Neuron (in vitro differentiated cells): ENCODE data around the gene SMYD4.
"Not testable (repeated sequence)": the region's sequence is repeated elsewhere in the genome, so short reads cannot be mapped to it uniquely, and the experiment has no call there.

Source experiments
- H2AFZ ChIP-seq: one replicate; pipeline ENCODE4 v1.6.1; 2013; ENCODE audit warnings: low read depth, mild to moderate bottlenecking, inconsistent platforms, low read length, moderate library complexity
- H3K27me3 ChIP-seq: one replicate; pipeline ENCODE4 v1.6.1; 2013; ENCODE audit warnings: low read length; ENCODE audit not compliant: insufficient read depth
- H3K36me3 ChIP-seq: one replicate; pipeline ENCODE4 v1.6.1; 2013; ENCODE audit warnings: low read length; ENCODE audit not compliant: insufficient read depth
- H3K4me1 ChIP-seq: one replicate; pipeline ENCODE4 v1.6.1; 2013; ENCODE audit warnings: low read length; ENCODE audit not compliant: insufficient read depth
- H3K4me3 ChIP-seq: 2 replicates; pipeline ENCODE4 v1.5.1; 2013; ENCODE audit warnings: mild to moderate bottlenecking, low read length, moderate library complexity
- H3K9me3 ChIP-seq: one replicate; pipeline ENCODE4 v1.6.1; 2013; ENCODE audit warnings: low read length

Gene SMYD4

GRCh38 chr17:1809815-1810214, 19.9 kb downstream of the SMYD4 start:
- not testable (repeated sequence) for H3K4me1 ChIP-seq, H3K27me3 ChIP-seq, H3K4me3 ChIP-seq, H2AFZ ChIP-seq, H3K9me3 ChIP-seq
- H3K36me3 ChIP-seq: peaks cover 20% of the 10 kb centered on the region

GRCh38 chr17:1808644-1809043, 21.1 kb downstream of the SMYD4 start:
- peaks cover 27% of the 10 kb centered on the region for H3K36me3 ChIP-seq
- H2AFZ ChIP-seq: no peak overlapping the region
- no peaks in the 10 kb centered on the region for H3K9me3 ChIP-seq

GRCh38 chr17:1807890-1808289, 21.8 kb downstream of the SMYD4 start:
- H2AFZ ChIP-seq: no peak overlapping the region
- H3K4me3 ChIP-seq: no peak overlapping the region
- no peaks in the 10 kb centered on the region for H3K9me3 ChIP-seq
- H3K27me3 ChIP-seq: no peaks in the 10 kb centered on the region
- peaks cover 31% of the 10 kb centered on the region for H3K36me3 ChIP-seq
- no peaks in the 10 kb centered on the region for H3K4me1 ChIP-seq

More at GRCh38 chr17:1808644-1809043, 21.1 kb downstream of the SMYD4 start:
- Histone ChIP-seq H3K4me3 (no peak overlapping the region), H3K27me3 (no peaks in the 10 kb centered on the region), H3K4me1 (no peaks in the 10 kb centered on the region)

- no peak overlapping the region for H3K4me3 ChIP-seq
- H2AFZ ChIP-seq: no peak overlapping the region
- H3K4me1 ChIP-seq: no peaks in the 10 kb centered on the region
- H3K27me3 ChIP-seq: no peaks in the 10 kb centered on the region
- peaks cover 45% of the 10 kb centered on the region for H3K36me3 ChIP-seq
- H3K9me3 ChIP-seq: no peaks in the 10 kb centered on the region
Measured at GRCh38 chr17:1803280-1803679, 26.4 kb downstream of the SMYD4 start.

GRCh38 chr17:1802429-1802828, 27.3 kb downstream of the SMYD4 start:
- H3K36me3 ChIP-seq: peaks cover 45% of the 10 kb centered on the region

GRCh38 chr17:1800712-1801111, 29.0 kb downstream of the SMYD4 start:
- Histone ChIP-seq H3K4me3 (no peak overlapping the region), H2AFZ (no peak overlapping the region), H3K4me1 (no peaks in the 10 kb centered on the region), H3K9me3 (no peaks in the 10 kb centered on the region), H3K36me3 (peaks cover 51% of the 10 kb centered on the region), H3K27me3 (no peaks in the 10 kb centered on the region)

More at GRCh38 chr17:1802429-1802828, 27.3 kb downstream of the SMYD4 start:
- H3K9me3 ChIP-seq: no peaks in the 10 kb centered on the region
- no peak overlapping the region for H3K4me3 ChIP-seq
- no peaks in the 10 kb centered on the region for H3K4me1 ChIP-seq
- H3K27me3 ChIP-seq: no peaks in the 10 kb centered on the region
- H2AFZ ChIP-seq: no peak overlapping the region

- Histone ChIP-seq H3K4me3 (no peak overlapping the region), H3K9me3 (no peaks in the 10 kb centered on the region), H3K27me3 (no peaks in the 10 kb centered on the region), H2AFZ (no peak overlapping the region), H3K36me3 (peaks cover 51% of the 10 kb centered on the region), H3K4me1 (no peaks in the 10 kb centered on the region)
Measured at GRCh38 chr17:1800240-1800639, 29.5 kb downstream of the SMYD4 start.

- not testable (repeated sequence) for H3K4me1 ChIP-seq, H3K4me3 ChIP-seq, H3K9me3 ChIP-seq, H3K27me3 ChIP-seq, H2AFZ ChIP-seq
- peaks cover 39% of the 10 kb centered on the region for H3K36me3 ChIP-seq
Measured at GRCh38 chr17:1797846-1798245, 31.9 kb downstream of the SMYD4 start.

GRCh38 chr17:1797323-1797722, 32.4 kb downstream of the SMYD4 start:
- no peaks in the 10 kb centered on the region for H3K4me1 ChIP-seq
- H3K4me3 ChIP-seq: no peak overlapping the region
- no peak overlapping the region for H2AFZ ChIP-seq
- H3K9me3 ChIP-seq: no peaks in the 10 kb centered on the region
- H3K27me3 ChIP-seq: no peaks in the 10 kb centered on the region
- peaks cover 39% of the 10 kb centered on the region for H3K36me3 ChIP-seq

- Histone ChIP-seq H2AFZ (no peak overlapping the region), H3K27me3 (no peaks in the 10 kb centered on the region), H3K9me3 (no peaks in the 10 kb centered on the region), H3K4me3 (no peak overlapping the region), H3K4me1 (no peaks in the 10 kb centered on the region), H3K36me3 (peaks cover 35% of the 10 kb centered on the region)
Measured at GRCh38 chr17:1796800-1797199, 32.9 kb downstream of the SMYD4 start.

GRCh38 chr17:1793447-1793806, 36.3 kb downstream of the SMYD4 start:
- Histone ChIP-seq H3K9me3 (no peaks in the 10 kb centered on the region), H2AFZ (no peak overlapping the region), H3K27me3 (no peaks in the 10 kb centered on the region), H3K4me3 (no peak overlapping the region), H3K36me3 (peaks cover 17% of the 10 kb centered on the region), H3K4me1 (no peaks in the 10 kb centered on the region)

GRCh38 chr17:1792495-1793446, 36.9 kb downstream of the SMYD4 start:
- no peak overlapping the region for H2AFZ ChIP-seq
- H3K4me1 ChIP-seq: no peaks in the 10 kb centered on the region
- no peak overlapping the region for H3K4me3 ChIP-seq
- no peaks in the 10 kb centered on the region for H3K27me3 ChIP-seq
- peaks cover 13% of the 10 kb centered on the region for H3K36me3 ChIP-seq
- no peaks in the 10 kb centered on the region for H3K9me3 ChIP-seq

- Histone ChIP-seq H3K27me3 (no peaks in the 10 kb centered on the region), H3K4me3 (no peak overlapping the region), H3K4me1 (no peaks in the 10 kb centered on the region), H2AFZ (no peak overlapping the region), H3K9me3 (no peaks in the 10 kb centered on the region), H3K36me3 (peaks cover 26% of the 10 kb centered on the region)
Measured at GRCh38 chr17:1789936-1790335, 39.8 kb downstream of the SMYD4 start.
